Activated CD8-positive, alpha-beta T cell treated with anti-CD3 and anti-CD28 coated beads for 36 hours (primary cell): ENCODE data around the gene ACCS. TPM values are rescaled to one million over a fixed set of nuclear protein-coding genes. Genes with fewer than 3 reads are reported as not detected.

Source experiments
- ATAC-seq: fragments of 200-7000 bp; cut with Tn5 transposase; one replicate; pipeline ENCODE4 v1.10.0; 2021; ENCODE audit warnings: mild to moderate bottlenecking, moderate library complexity
- CTCF ChIA-PET: fragments of 350-600 bp; sonication (Branson Sonifier 250); formaldehyde crosslinking; loops from one replicate; lab custom pipeline; 2021; ENCODE audit warnings: antibody characterized with exemption; lab: Charles Lee
- POLR2A ChIA-PET: fragments of 350-600 bp; sonication (Branson Sonifier 250); formaldehyde crosslinking; loops from one replicate; lab custom pipeline; 2021; ENCODE audit warnings: antibody characterized with exemption; lab: Charles Lee
- DNase-seq: peaks from one replicate; pipeline ENCODE4 v3.0.0-alpha.2; 2020
- H3K27ac Mint-ChIP-seq: one replicate; pipeline ENCODE4 v1.8.0; 2021; ENCODE audit warnings: mild to moderate bottlenecking, mixed read lengths
- H3K27me3 Mint-ChIP-seq: one replicate; pipeline ENCODE4 v1.8.0; 2021; ENCODE audit warnings: mixed read lengths
- H3K36me3 Mint-ChIP-seq: one replicate; pipeline ENCODE4 v1.8.0; 2021; ENCODE audit warnings: low read depth, mixed read lengths
- H3K4me1 Mint-ChIP-seq: one replicate; pipeline ENCODE4 v1.8.0; 2021; ENCODE audit warnings: low read depth, mixed read lengths
- H3K4me3 Mint-ChIP-seq: one replicate; pipeline ENCODE4 v1.8.0; 2021; ENCODE audit warnings: mild to moderate bottlenecking, moderate library complexity, mixed read lengths
- H3K9me3 Mint-ChIP-seq: one replicate; pipeline ENCODE4 v1.8.0; 2021; ENCODE audit warnings: mixed read lengths
- CTCF ChIP-seq: fragments of 200-600 bp; IDR thresholded peaks from one replicate; pipeline ENCODE4 v1.8.0; 2022; ENCODE audit warnings: antibody characterized with exemption, mild to moderate bottlenecking
- intact Hi-C: fragments of 100-400 bp; cut with micrococcal nuclease; formaldehyde crosslinking; loops from one replicate; pipeline ENCODE4 v1.10.0; 2022
- total RNA-seq, 2 experiments: library from RNA; stranded (reverse); gene quantifications; one replicate each; pipeline ENCODE4 v1.2.3, GENCODE V29; 2021

ACCS gene
- total RNA-seq, 2 experiments from 2014 or later, result 6.7 to 7.1 TPM

- CTCF ChIA-PET, result no interaction called here
These were observed 36.6 kb upstream of the ACCS start for GRCh38 chr11:44029507-44029845.

GRCh38 chr11:44029977-44030911 is 35.8 kb upstream of the ACCS start:
- peaks cover 7% of the 10 kb centered on the region for H3K9me3 Mint-ChIP-seq

More at GRCh38 chr11:44029507-44029845, 36.6 kb upstream of the ACCS start:
- Mint-ChIP-seq H3K9me3 (peaks cover 7% of the 10 kb centered on the region), H3K27me3 (peaks cover 22% of the 10 kb centered on the region), H3K4me3 (no peak overlapping the region), H3K4me1 (no peaks in the 10 kb centered on the region), H3K36me3 (no peaks in the 10 kb centered on the region), H3K27ac (no peak overlapping the region)
- POLR2A ChIA-PET, result no interaction called here
- ATAC-seq (no peak), DNase-seq (no peak)
- TF ChIP-seq CTCF, result no peak
- intact Hi-C loops, result no loop called here

GRCh38 chr11:44030996-44031395 is 35.1 kb upstream of the ACCS start:
- peaks cover 4% of the 10 kb centered on the region for H3K9me3 Mint-ChIP-seq
- H3K36me3 Mint-ChIP-seq, result no peaks in the 10 kb centered on the region
- no peak overlapping the region for H3K27ac Mint-ChIP-seq
- ATAC-seq, result no peak
- DNase-seq, result no peak
- peaks cover 18% of the 10 kb centered on the region for H3K27me3 Mint-ChIP-seq
- ChIA-PET CTCF (no interaction called here), POLR2A (no interaction called here)
- no peak overlapping the region for H3K4me3 Mint-ChIP-seq
- intact Hi-C loops, result no loop called here
- no peaks in the 10 kb centered on the region for H3K4me1 Mint-ChIP-seq
- TF ChIP-seq CTCF, result no peak

More at GRCh38 chr11:44029977-44030911, 35.8 kb upstream of the ACCS start:
- no peak overlapping the region for H3K4me3 Mint-ChIP-seq
- POLR2A ChIA-PET, result no interaction called here
- peaks cover 21% of the 10 kb centered on the region for H3K27me3 Mint-ChIP-seq
- ATAC-seq (no peak), DNase-seq (no peak)
- H3K27ac Mint-ChIP-seq, result no peak overlapping the region
- H3K36me3 Mint-ChIP-seq, result no peaks in the 10 kb centered on the region
- H3K4me1 Mint-ChIP-seq, result no peaks in the 10 kb centered on the region
- intact Hi-C loops, result no loop called here
- no peak for TF ChIP-seq CTCF
- CTCF ChIA-PET, result no interaction called here

DNA sequence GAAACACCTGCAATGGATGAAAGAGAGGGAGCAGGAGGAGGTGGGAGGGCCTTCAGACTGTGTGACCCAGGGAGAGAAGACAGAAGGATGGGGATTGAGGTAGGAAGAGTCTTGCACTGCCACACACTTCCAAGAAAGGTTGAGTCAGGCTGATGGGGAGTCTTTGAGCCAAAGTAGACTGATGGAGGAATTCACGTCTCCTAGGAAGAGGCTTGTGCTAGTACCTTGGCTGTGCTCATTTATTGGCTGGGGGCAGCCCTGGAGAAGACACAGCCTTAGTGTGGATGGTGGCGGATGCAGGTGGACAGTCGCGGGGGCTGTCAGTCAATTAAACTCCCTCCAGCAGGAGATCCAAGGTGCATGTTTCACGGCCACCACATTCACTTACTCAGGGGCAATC is 34.5 kb upstream of the ACCS start:
- ATAC-seq (no peak), DNase-seq (no peak)
- CTCF ChIA-PET, result no interaction called here
- Mint-ChIP-seq H3K4me3 (no peak overlapping the region), H3K27me3 (peaks cover 14% of the 10 kb centered on the region), H3K4me1 (no peaks in the 10 kb centered on the region), H3K36me3 (no peaks in the 10 kb centered on the region), H3K9me3 (no peaks in the 10 kb centered on the region), H3K27ac (no peak overlapping the region)
- TF ChIP-seq CTCF, result no peak
- intact Hi-C loops, result no loop called here
- POLR2A ChIA-PET, result no interaction called here

DNA sequence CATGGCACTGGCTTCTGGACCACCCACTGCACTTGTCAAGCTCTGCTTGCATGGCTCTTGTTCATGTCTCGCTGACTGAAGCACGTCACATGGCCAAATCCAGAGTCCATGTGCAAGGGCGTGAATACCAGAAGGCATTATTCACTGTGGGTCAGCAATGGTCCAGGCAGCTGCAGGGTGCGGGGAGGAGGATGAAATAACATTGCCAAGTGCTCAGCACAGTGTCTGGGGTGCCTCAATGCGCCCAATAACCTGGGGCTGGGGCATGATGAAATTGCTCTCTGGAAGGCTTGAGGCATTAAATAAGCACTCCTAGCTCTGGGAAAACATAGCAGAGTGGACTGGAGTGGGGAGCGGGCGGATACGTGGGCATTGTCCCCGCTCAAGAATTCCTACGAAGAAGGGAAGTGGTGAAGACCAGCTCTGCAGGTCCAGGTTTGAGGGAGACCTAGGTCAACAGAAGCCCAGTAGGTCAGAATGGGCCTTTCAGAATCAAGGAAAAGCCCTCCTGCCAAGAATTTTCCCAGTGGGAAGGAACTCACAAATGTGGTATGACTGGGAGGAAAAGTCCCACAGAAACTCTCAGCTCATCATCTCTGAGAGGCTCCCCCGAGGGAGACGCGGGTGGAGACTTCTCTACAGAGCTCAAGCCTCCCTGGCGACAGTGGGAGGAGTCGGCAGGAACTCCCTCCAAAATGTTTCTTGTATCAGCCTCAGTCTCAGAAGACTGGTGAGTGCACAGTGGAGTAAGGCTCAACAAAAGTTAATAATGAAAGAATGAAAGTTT is 33.6 kb upstream of the ACCS start:
- DNase-seq (no peak), ATAC-seq (no peak)
- TF ChIP-seq CTCF, result no peak
- Mint-ChIP-seq H3K36me3 (no peaks in the 10 kb centered on the region), H3K4me3 (no peak overlapping the region), H3K27me3 (peaks cover 14% of the 10 kb centered on the region), H3K9me3 (no peaks in the 10 kb centered on the region), H3K4me1 (no peaks in the 10 kb centered on the region), H3K27ac (no peak overlapping the region)
- CTCF ChIA-PET, result no interaction called here
- POLR2A ChIA-PET, result no interaction called here
- intact Hi-C loops, result no loop called here
